ENCODE data around the gene INAFM2. TPM values are rescaled to one million over a fixed set of nuclear protein-coding genes. Genes with fewer than 3 reads are reported as not detected.

Gene INAFM2
- total and polyA plus RNA-seq, 10 of the 15 experiments (the other 5 are each of a cell fraction or from before 2014, with no cell fraction given): 0.75 to 8.1 (median 3.9) TPM

GRCh38 chr15:40274350-40275274 lies 48.9 kb upstream of the INAFM2 start (continued):
- TF ChIP-seq SREBF1 (IDR thresholded peaks at IDR 0.05; ENCODE audit: low read length) (no peak), IKZF2 (IDR thresholded peaks at IDR 0.05) (0 out of 4 replicates have a peak, but pooled peaks of 1 of the 2 experiments have one; percentile 18), CHD2 (IDR thresholded peaks at IDR 0.05; ENCODE audit: borderline replicate concordance, low read depth, low read length) (no peak), ESRRA (IDR thresholded peaks at IDR 0.05; ENCODE audit: low read length) (no peak), SMC3 (IDR thresholded peaks at IDR 0.05; ENCODE audit: borderline replicate concordance, low read length) (peak; percentile 100), NBN (IDR thresholded peaks at IDR 0.05) (peak; percentile 63; the same call in 1 of the 2 replicates), MTA3 (IDR thresholded peaks at IDR 0.05; ENCODE audit: borderline replicate concordance, low read length) (no peak), EED (IDR thresholded peaks at IDR 0.05; ENCODE audit: low read depth) (no peak), NFIC (IDR thresholded peaks at IDR 0.05; ENCODE audit: low read depth, low read length) (no peak), SP1 (IDR thresholded peaks at IDR 0.05; ENCODE audit: low read depth, low read length) (peak; percentile 63), FOXM1 (IDR thresholded peaks at IDR 0.05; ENCODE audit: low read depth, low read length) (peak; percentile 92), ZBED1 (IDR thresholded peaks at IDR 0.05; ENCODE audit: borderline replicate concordance) (no peak), EGR1 (IDR thresholded peaks at IDR 0.05; ENCODE audit: borderline replicate concordance in 1 of 2, low read depth in 2 of 2, low read length in 2 of 2) (peak in 1 of 2 experiments; percentile 33; a peak in 1 of 3 replicates), HDGF (IDR thresholded peaks at IDR 0.05) (no peak), NFYA (IDR thresholded peaks at IDR 0.05; ENCODE audit: borderline replicate concordance, low read depth, low read length) (peak; percentile 28; the same call in 1 of the 2 replicates), BHLHE40 (IDR thresholded peaks at IDR 0.05; ENCODE audit: borderline replicate concordance in 1 of 2, low read depth in 2 of 2, low read length in 1 of 2) (peak; percentile 29 to 30; a peak in 2 of 4 replicates), BMI1 (IDR thresholded peaks at IDR 0.05; ENCODE audit: borderline replicate concordance) (no peak), CBX3 (IDR thresholded peaks at IDR 0.05; ENCODE audit: borderline replicate concordance, low read depth) (no peak), ZNF384 (IDR thresholded peaks at IDR 0.05; ENCODE audit: borderline replicate concordance, low read depth, low read length) (peak; percentile 61; the same call in 1 of the 2 replicates), POLR2AphosphoS2 (IDR thresholded peaks at IDR 0.05; ENCODE audit: low read depth, low read length) (no peak), WRNIP1 (IDR thresholded peaks at IDR 0.05; ENCODE audit: borderline replicate concordance, low read depth, low read length) (0 out of 2 replicates have a peak, but pooled peaks have one; percentile 53), RCOR1 (conservative IDR thresholded peaks at IDR 0.05; ENCODE audit: low read depth, low read length) (no peak), TCF7 (IDR thresholded peaks at IDR 0.05; ENCODE audit: borderline replicate concordance) (no peak), RAD21 (IDR thresholded peaks at IDR 0.05; ENCODE audit: insufficient read depth, low read depth, low read length) (peak; percentile 98), HDAC2 (IDR thresholded peaks at IDR 0.05) (no peak), GATAD2B (conservative IDR thresholded peaks at IDR 0.05; ENCODE audit: low read depth) (no peak), SREBF2 (IDR thresholded peaks at IDR 0.05; ENCODE audit: low read length) (no peak), DPF2 (IDR thresholded peaks at IDR 0.05) (no peak), CHD4 (IDR thresholded peaks at IDR 0.05) (no peak), POLR2AphosphoS5 (IDR thresholded peaks at IDR 0.05; ENCODE audit: low read length) (no peak)
- TF ChIP-seq, protein P1, sequence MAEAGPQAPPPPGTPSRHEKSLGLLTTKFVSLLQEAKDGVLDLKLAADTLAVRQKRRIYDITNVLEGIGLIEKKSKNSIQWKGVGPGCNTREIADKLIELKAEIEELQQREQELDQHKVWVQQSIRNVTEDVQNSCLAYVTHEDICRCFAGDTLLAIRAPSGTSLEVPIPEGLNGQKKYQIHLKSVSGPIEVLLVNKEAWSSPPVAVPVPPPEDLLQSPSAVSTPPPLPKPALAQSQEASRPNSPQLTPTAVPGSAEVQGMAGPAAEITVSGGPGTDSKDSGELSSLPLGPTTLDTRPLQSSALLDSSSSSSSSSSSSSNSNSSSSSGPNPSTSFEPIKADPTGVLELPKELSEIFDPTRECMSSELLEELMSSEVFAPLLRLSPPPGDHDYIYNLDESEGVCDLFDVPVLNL (IDR thresholded peaks at IDR 0.05; ENCODE audit: low read depth, low read length): no peak
- TF ChIP-seq, protein P2, sequence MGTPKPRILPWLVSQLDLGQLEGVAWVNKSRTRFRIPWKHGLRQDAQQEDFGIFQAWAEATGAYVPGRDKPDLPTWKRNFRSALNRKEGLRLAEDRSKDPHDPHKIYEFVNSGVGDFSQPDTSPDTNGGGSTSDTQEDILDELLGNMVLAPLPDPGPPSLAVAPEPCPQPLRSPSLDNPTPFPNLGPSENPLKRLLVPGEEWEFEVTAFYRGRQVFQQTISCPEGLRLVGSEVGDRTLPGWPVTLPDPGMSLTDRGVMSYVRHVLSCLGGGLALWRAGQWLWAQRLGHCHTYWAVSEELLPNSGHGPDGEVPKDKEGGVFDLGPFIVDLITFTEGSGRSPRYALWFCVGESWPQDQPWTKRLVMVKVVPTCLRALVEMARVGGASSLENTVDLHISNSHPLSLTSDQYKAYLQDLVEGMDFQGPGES (IDR thresholded peaks at IDR 0.05): no peak
